HG02943 (cell line): Measurements from ENCODE around the gene VAT1.
"Not testable (repeated sequence)": the region's sequence is repeated elsewhere in the genome, so short reads cannot be mapped to it uniquely, and the experiment has no call there.

Experiments used
- ATAC-seq: cut with Tn5 transposase; IDR thresholded peaks from one replicate; pipeline ENCODE4 v1.9.1; 2021; ENCODE audit warnings: mild to moderate bottlenecking, low read depth, moderate library complexity; ENCODE audit not compliant: unreplicated experiment

Gene VAT1

GRCh38 chr17:43021741-43022512, at the start of gene VAT1:
TSS of gene VAT1 (minus strand) at chr17:43022385. CDS start at chr17:43022322, 63 bp downstream.
- no peak for ATAC-seq

GRCh38 chr17:43070872-43071271, 48.7 kb upstream of the VAT1 start:
- ATAC-seq: no peak

GRCh38 chr17:43070257-43070656, 48.1 kb upstream of the VAT1 start:
- no peak for ATAC-seq

- ATAC-seq: no peak
Measured at GRCh38 chr17:43069368-43069898, 47.2 kb upstream of the VAT1 start.

GRCh38 chr17:43068570-43069367, 46.6 kb upstream of the VAT1 start:
- no peak for ATAC-seq

- no peak for ATAC-seq
Measured at GRCh38 chr17:43062984-43063638, 40.9 kb upstream of the VAT1 start.

- ATAC-seq: no peak
Measured at GRCh38 chr17:43056051-43056450, 33.9 kb upstream of the VAT1 start.

- ATAC-seq: not testable (repeated sequence)
Measured at GRCh38 chr17:43053008-43053407, 30.8 kb upstream of the VAT1 start.

- no peak for ATAC-seq
Measured at GRCh38 chr17:43051969-43052368, 29.8 kb upstream of the VAT1 start.

- ATAC-seq: no peak
Measured at GRCh38 chr17:43044024-43044423, 21.8 kb upstream of the VAT1 start.

- ATAC-seq: no peak
Measured at GRCh38 chr17:43043307-43043706, 21.1 kb upstream of the VAT1 start.

- ATAC-seq: no peak
Measured at GRCh38 chr17:43042025-43042628, 19.9 kb upstream of the VAT1 start.

- no peak for ATAC-seq
Measured at GRCh38 chr17:43040655-43041054, 18.5 kb upstream of the VAT1 start.

- no peak for ATAC-seq
Measured at GRCh38 chr17:43039646-43040045, 17.5 kb upstream of the VAT1 start.

- ATAC-seq: no peak
Measured at GRCh38 chr17:43034894-43035293, 12.7 kb upstream of the VAT1 start.

- no peak for ATAC-seq
Measured at GRCh38 chr17:43033948-43034881, 12.0 kb upstream of the VAT1 start.

GRCh38 chr17:43031666-43032065, 9.5 kb upstream of the VAT1 start:
- ATAC-seq: no peak

GRCh38 chr17:43030137-43030767, 8.1 kb upstream of the VAT1 start:
- no peak for ATAC-seq

GRCh38 chr17:43028221-43028861, 6.2 kb upstream of the VAT1 start:
- no peak for ATAC-seq
